GM23338 (cell line): ENCODE data around the gene TGFBR3. TPM values are rescaled to one million over a fixed set of nuclear protein-coding genes. Genes with fewer than 3 reads are reported as not detected.

Source experiments
- ATAC-seq: fragments of 200-7000 bp; cut with Tn5 transposase; 3 replicates; pipeline ENCODE4 v1.9.1; 2020
- DNase-seq: peaks from one replicate; pipeline ENCODE4 v3.0.0-alpha.2; 2015; ENCODE audit warnings: low spot score
- H2AFZ ChIP-seq: fragments of 200-600 bp; sonication (generic); 2 replicates; pipeline ENCODE4 v1.8.0; 2016; ENCODE audit warnings: antibody characterized with exemption, mild to moderate bottlenecking, moderate library complexity
- H3F3A ChIP-seq: fragments of 200-600 bp; sonication (generic); replicated peaks from 2 replicates; pipeline ENCODE4 v1.8.0; 2017; ENCODE audit warnings: antibody characterized with exemption, mixed run types, low read depth
- H3K27ac ChIP-seq: fragments of 200-600 bp; sonication (generic); 2 replicates; pipeline ENCODE4 v1.6.1; 2016; ENCODE audit warnings: low read depth
- H3K27me3 ChIP-seq: fragments of 200-600 bp; sonication (generic); 2 replicates; pipeline ENCODE4 v1.8.0; 2016; ENCODE audit warnings: mild to moderate bottlenecking, mixed run types, moderate library complexity; ENCODE audit not compliant: insufficient read depth
- H3K36me3 ChIP-seq: fragments of 200-600 bp; sonication (generic); 2 replicates; pipeline ENCODE4 v1.8.0; 2016; ENCODE audit warnings: mild to moderate bottlenecking; ENCODE audit not compliant: insufficient read depth
- H3K4me1 ChIP-seq: fragments of 200-600 bp; sonication (generic); 2 replicates; pipeline ENCODE4 v1.8.0; 2016; ENCODE audit warnings: mild to moderate bottlenecking, moderate library complexity; ENCODE audit not compliant: insufficient read depth
- H3K4me2 ChIP-seq: fragments of 200-600 bp; sonication (generic); 2 replicates; pipeline ENCODE4 v1.7.1; 2017; ENCODE audit warnings: mixed run types
- H3K4me3 ChIP-seq: fragments of 200-600 bp; sonication (generic); 2 replicates; pipeline ENCODE4 v1.6.1; 2016; ENCODE audit warnings: mixed run types
- H3K79me2 ChIP-seq: fragments of 200-600 bp; sonication (generic); replicated peaks from 2 replicates; pipeline ENCODE4 v1.8.0; 2017; ENCODE audit warnings: mild to moderate bottlenecking; ENCODE audit not compliant: insufficient read depth
- H3K9me2 ChIP-seq: fragments of 200-600 bp; sonication (generic); 2 replicates; pipeline ENCODE4 v1.8.0; 2017; ENCODE audit not compliant: insufficient read depth
- H4K20me1 ChIP-seq: fragments of 200-600 bp; sonication (generic); replicated peaks from 2 replicates; pipeline ENCODE4 v1.8.0; 2017; ENCODE audit warnings: mild to moderate bottlenecking; ENCODE audit not compliant: insufficient read depth
- H3K27ac Mint-ChIP-seq: 2 replicates; pipeline ENCODE4 v1.8.0; 2020; ENCODE audit warnings: inconsistent platforms, mild to moderate bottlenecking, moderate library complexity, mixed read lengths
- H3K27me3 Mint-ChIP-seq: 3 replicates; pipeline ENCODE4 v1.8.0; 2022; ENCODE audit warnings: low read depth, mild to moderate bottlenecking, moderate library complexity, mixed read lengths, inconsistent platforms; ENCODE audit not compliant: insufficient read depth, poor library complexity
- H3K36me3 Mint-ChIP-seq: 3 replicates; pipeline ENCODE4 v1.8.0; 2021; ENCODE audit warnings: low read depth, mild to moderate bottlenecking, inconsistent platforms, moderate library complexity, mixed read lengths
- H3K4me1 Mint-ChIP-seq: 3 replicates; pipeline ENCODE4 v1.8.0; 2020; ENCODE audit warnings: mild to moderate bottlenecking, inconsistent platforms, mixed read lengths
- H3K4me3 Mint-ChIP-seq: 3 replicates; pipeline ENCODE4 v1.8.0; 2021; ENCODE audit warnings: moderate library complexity, mild to moderate bottlenecking, inconsistent platforms, mixed read lengths
- H3K9me3 Mint-ChIP-seq: 3 replicates; pipeline ENCODE4 v1.8.0; 2020; ENCODE audit warnings: moderate library complexity, mild to moderate bottlenecking, inconsistent platforms, mixed read lengths
- CREB1 ChIP-seq: fragments of 250-450 bp; sonication (Bioruptor Pico); IDR thresholded peaks from 2 replicates; pipeline ENCODE4 v1.5.0; 2020; ENCODE audit warnings: low read depth, mild to moderate bottlenecking, moderate library complexity
- CTCF ChIP-seq, 2 experiments: fragments of 200-600 bp in 1 of 2; sonication (generic) in 1 of 2; conservative IDR thresholded peaks; 2 replicates each; pipeline versions ENCODE4 v1.5.1 to v1.6.1; 2016 to 2017; ENCODE audit warnings: antibody characterized with exemption in 2 of 2, low read depth in 2 of 2, mild to moderate bottlenecking in 2 of 2, moderate library complexity in 1 of 2
- EZH2phosphoT487 ChIP-seq: fragments of 200-600 bp; sonication (generic); IDR thresholded peaks from one replicate; pipeline ENCODE4 v1.8.1; 2018; ENCODE audit warnings: antibody characterized with exemption; ENCODE audit not compliant: unreplicated experiment
- NANOG ChIP-seq: IDR thresholded peaks from 2 replicates; pipeline ENCODE4 v1.6.1; 2016; ENCODE audit warnings: antibody characterized with exemption, borderline replicate concordance
- POLR2AphosphoS5 ChIP-seq: IDR thresholded peaks from 2 replicates; pipeline ENCODE4 v1.6.1; 2016; ENCODE audit warnings: antibody characterized with exemption, low read depth
- REST ChIP-seq: IDR thresholded peaks from one replicate; pipeline ENCODE4 v1.6.1; 2018; ENCODE audit warnings: antibody characterized with exemption; ENCODE audit not compliant: unreplicated experiment
- STAT1 ChIP-seq: IDR thresholded peaks from one replicate; pipeline ENCODE4 v1.6.1; 2016; ENCODE audit warnings: antibody characterized with exemption; ENCODE audit not compliant: unreplicated experiment
- ZNF114 ChIP-seq: fragments of 250-450 bp; sonication (Bioruptor Pico); IDR thresholded peaks from 2 replicates; pipeline ENCODE4 v1.5.0; 2020; ENCODE audit warnings: mild to moderate bottlenecking, moderate library complexity
- ZNF331 ChIP-seq: fragments of 250-450 bp; sonication (Bioruptor Pico); IDR thresholded peaks from 2 replicates; pipeline ENCODE4 v1.5.0; 2020; ENCODE audit warnings: low read depth, mild to moderate bottlenecking, moderate library complexity
- polyA plus RNA-seq: library from polyadenylated mRNA; unstranded; fragments of >200 nt; fragmentation: Nextera tagmentation; extraction: Ambion mirVana; gene quantifications from 2 replicates; pipeline ENCODE4 v1.2.1, GENCODE V29; 2016
- total RNA-seq: library from RNA; depleted of rRNA; stranded (reverse); fragments of >200 nt; shearing (Covaris generic); gene quantifications from 2 replicates; pipeline ENCODE4 v1.2.3, GENCODE V29; 2014

TGFBR3 gene
- total and polyA plus RNA-seq, 2 experiments from 2014 or later, result 1.7 to 2.9 TPM

- Histone ChIP-seq H3K27me3 (no peaks in the 10 kb centered on the region), H2AFZ (no peak overlapping the region), H3K4me1 (no peaks in the 10 kb centered on the region), H3K79me2 (no peaks in the 10 kb centered on the region), H3K4me3 (no peak overlapping the region), H3K27ac (no peak overlapping the region), H3K4me2 (no peak overlapping the region), H3F3A (no peaks in the 10 kb centered on the region), H3K36me3 (no peaks in the 10 kb centered on the region; the same call in 1 of the 2 replicates), H3K9me2 (peaks cover 14% of the 10 kb centered on the region; the same call in 1 of the 2 replicates), H4K20me1 (no peaks in the 10 kb centered on the region)
- DNase-seq, result no peak
- no peak overlapping the region for H3K27ac Mint-ChIP-seq
- H3K36me3 Mint-ChIP-seq, result peaks cover 13% of the 10 kb centered on the region; the same call in 1 of the 3 replicates
- H3K9me3 Mint-ChIP-seq, result peaks cover 12% of the 10 kb centered on the region
- no peak for TF ChIP-seq CTCF (conservative IDR thresholded peaks at IDR 0.05; ENCODE audit: low read depth in 2 of 2)
- TF ChIP-seq NANOG, result no peak
- TF ChIP-seq EZH2phosphoT487, result no peak
- no peak for TF ChIP-seq REST
- no peak for TF ChIP-seq ZNF114 (CRISPR knock-in tag)
- no peak for ATAC-seq
- peaks cover 2% of the 10 kb centered on the region for H3K27me3 Mint-ChIP-seq
- peaks cover 8% of the 10 kb centered on the region for H3K4me1 Mint-ChIP-seq
- no peak overlapping the region for H3K4me3 Mint-ChIP-seq
Observed at GRCh38 chr1:91746728-91747338, 139.1 kb downstream of the TGFBR3 start.

GRCh38 chr1:91745640-91746373, 140.1 kb downstream of the TGFBR3 start:
- ATAC-seq (no peak), DNase-seq (no peak)
- no peak overlapping the region for H3K4me3 ChIP-seq
- no peaks in the 10 kb centered on the region for H3K4me1 ChIP-seq
- H3K4me2 ChIP-seq, result no peak overlapping the region
- H3K9me2 ChIP-seq, result peaks cover 15% of the 10 kb centered on the region; the same call in 1 of the 2 replicates
- Mint-ChIP-seq H3K9me3 (peaks cover 12% of the 10 kb centered on the region), H3K36me3 (peaks cover 13% of the 10 kb centered on the region; the same call in 1 of the 3 replicates), H3K4me1 (peaks cover 6% of the 10 kb centered on the region), H3K27me3 (no peaks in the 10 kb centered on the region), H3K4me3 (no peak overlapping the region), H3K27ac (0 out of 2 replicates have a peak overlapping the region, but pooled peaks have one; percentile 56)
- no peaks in the 10 kb centered on the region for H3F3A ChIP-seq
- H3K36me3 ChIP-seq, result no peaks in the 10 kb centered on the region; the same call in 1 of the 2 replicates
- H2AFZ ChIP-seq, result no peak overlapping the region
- H3K27ac ChIP-seq, result no peak overlapping the region
- no peaks in the 10 kb centered on the region for H4K20me1 ChIP-seq
- no peaks in the 10 kb centered on the region for H3K79me2 ChIP-seq
- no peaks in the 10 kb centered on the region for H3K27me3 ChIP-seq
- no peak for TF ChIP-seq POLR2AphosphoS5
- TF ChIP-seq REST, result no peak
- no peak for TF ChIP-seq NANOG
- TF ChIP-seq CTCF (conservative IDR thresholded peaks at IDR 0.05; ENCODE audit: low read depth in 2 of 2), result no peak
- no peak for TF ChIP-seq CREB1 (CRISPR knock-in tag)
- no peak for TF ChIP-seq STAT1
- no peak for TF ChIP-seq ZNF331 (CRISPR knock-in tag)
